GM19193 (cell line): ENCODE measurements around the gene AP3S2.

Experiments
- POLR2A ChIP-seq: IDR thresholded peaks from 4 replicates; pipeline ENCODE4 v1.6.1; 2011; ENCODE audit not compliant: insufficient read depth, insufficient read length; ENCODE audit errors: extremely low read depth

Gene AP3S2

GRCh38 chr15:89883518-89883917 lies 10.3 kb downstream of the AP3S2 start:
- TF ChIP-seq POLR2A: no peak

- no peak for TF ChIP-seq POLR2A
Measured at GRCh38 chr15:89880727-89881126, 13.1 kb downstream of the AP3S2 start.

GRCh38 chr15:89878323-89878722 lies 15.5 kb downstream of the AP3S2 start:
- no peak for TF ChIP-seq POLR2A

- TF ChIP-seq POLR2A: no peak
Measured at GRCh38 chr15:89877083-89877425, 16.7 kb downstream of the AP3S2 start.

- no peak for TF ChIP-seq POLR2A
Measured at GRCh38 chr15:89876396-89877082, 17.3 kb downstream of the AP3S2 start.

- TF ChIP-seq POLR2A: no peak
Measured at GRCh38 chr15:89875741-89876140, 18.1 kb downstream of the AP3S2 start.

- TF ChIP-seq POLR2A: no peak
Measured at GRCh38 chr15:89874926-89875564, 18.7 kb downstream of the AP3S2 start.

- TF ChIP-seq POLR2A: no peak
Measured at GRCh38 chr15:89870688-89871288, 23.0 kb downstream of the AP3S2 start.

- no peak for TF ChIP-seq POLR2A
Measured at GRCh38 chr15:89870006-89870405, 23.8 kb downstream of the AP3S2 start.

- TF ChIP-seq POLR2A: no peak
Measured at GRCh38 chr15:89864958-89865739, 28.6 kb downstream of the AP3S2 start.

- TF ChIP-seq POLR2A: no peak
Measured at GRCh38 chr15:89863918-89864317, 29.9 kb downstream of the AP3S2 start.

- TF ChIP-seq POLR2A: no peak
Measured at GRCh38 chr15:89860891-89861290, 32.9 kb downstream of the AP3S2 start.

- no peak for TF ChIP-seq POLR2A
Measured at GRCh38 chr15:89860431-89860830, 33.4 kb downstream of the AP3S2 start.

- TF ChIP-seq POLR2A: no peak
Measured at GRCh38 chr15:89858661-89859458, 34.9 kb downstream of the AP3S2 start.

- no peak for TF ChIP-seq POLR2A
Measured at GRCh38 chr15:89857673-89858072, 36.1 kb downstream of the AP3S2 start.
